ENCODE data around the gene NTM.

The NTM gene

GRCh38 chr11:131694526-131695424 lies 324.4 kb downstream of the NTM start:
- peak; percentile 90 for DNase-seq

GRCh38 chr11:131695889-131696429 lies 325.5 kb downstream of the NTM start:
- DNase-seq, result no peak

GRCh38 chr11:131696690-131697089 lies 326.3 kb downstream of the NTM start:
- DNase-seq, result no peak

- no peak for DNase-seq
These were observed 332.9 kb downstream of the NTM start for GRCh38 chr11:131703311-131703710.

- DNase-seq, result no peak
These were observed 334.3 kb downstream of the NTM start for GRCh38 chr11:131704682-131705081.

GRCh38 chr11:131710511-131710910 lies 340.1 kb downstream of the NTM start:
- DNase-seq, result no peak

- DNase-seq, result no peak
These were observed 342.5 kb downstream of the NTM start for GRCh38 chr11:131712897-131713296.

GRCh38 chr11:131713529-131714134 lies 343.2 kb downstream of the NTM start:
- DNase-seq, result no peak

- DNase-seq, result no peak
These were observed 347.2 kb downstream of the NTM start for GRCh38 chr11:131717616-131718015.

- DNase-seq, result no peak
These were observed 352.7 kb downstream of the NTM start for GRCh38 chr11:131723088-131723487.

- DNase-seq, result no peak
These were observed 354.1 kb downstream of the NTM start for GRCh38 chr11:131724436-131724975.

GRCh38 chr11:131734871-131735270 lies 364.5 kb downstream of the NTM start:
- DNase-seq, result no peak

- no peak for DNase-seq
These were observed 366.9 kb downstream of the NTM start for GRCh38 chr11:131737357-131737756.

- DNase-seq, result no peak
These were observed 368.9 kb downstream of the NTM start for GRCh38 chr11:131739243-131739882.

GRCh38 chr11:131744847-131745246 lies 374.4 kb downstream of the NTM start:
- no peak for DNase-seq

GRCh38 chr11:131745405-131745804 lies 375.0 kb downstream of the NTM start:
- DNase-seq, result no peak

- no peak for DNase-seq
These were observed 375.8 kb downstream of the NTM start for GRCh38 chr11:131746201-131746600.

- DNase-seq, result peak; percentile 63
These were observed 378.0 kb downstream of the NTM start for GRCh38 chr11:131748151-131749050.

- no peak for DNase-seq
These were observed 378.7 kb downstream of the NTM start for GRCh38 chr11:131749101-131749500.

GRCh38 chr11:131750152-131750551 lies 379.7 kb downstream of the NTM start:
- DNase-seq, result no peak

GRCh38 chr11:131750692-131751091 lies 380.3 kb downstream of the NTM start:
- no peak for DNase-seq

GRCh38 chr11:131754671-131755070 lies 384.3 kb downstream of the NTM start:
- no peak for DNase-seq

Measured in activated CD8-positive, alpha-beta memory T cell treated with anti-CD3 and anti-CD28 coated beads, Interleukin-2, amount 50 U/mL, for 48 hours (primary cell).